H1 (cell line): ENCODE data around the gene BCAS4. TPM values are rescaled to one million over a fixed set of nuclear protein-coding genes. Genes with fewer than 3 reads are reported as not detected.

ENCODE experiments used
- CTCF ChIA-PET: fragments of 300-600 bp; sonication (Branson Sonifier 250); formaldehyde crosslinking; loops from one replicate; lab custom pipeline; 2021; ENCODE audit not compliant: partially characterized antibody; lab: Charles Lee
- POLR2A ChIA-PET: fragments of 300-600 bp; sonication (Branson Sonifier 250); formaldehyde crosslinking; loops from one replicate; lab custom pipeline; 2021; ENCODE audit warnings: inconsistent platforms; ENCODE audit not compliant: partially characterized antibody; lab: Charles Lee
- DNase-seq, 2 experiments: peaks; one replicate each; pipeline versions ENCODE4 v3.0.0 to v3.0.0-alpha.2; 2010 to 2022; ENCODE audit warnings: low spot score in 2 of 2, low read depth in 1 of 2, mixed read lengths in 1 of 2
- FAIRE-seq: peaks from 2 replicates; lab custom pipeline; 2011; peaks lifted over from hg19 to GRCh38; lab: Jason Lieb, UNC
- H2AFZ ChIP-seq: 2 replicates; pipeline ENCODE4 v1.8.1; 2012; ENCODE audit warnings: low read length, inconsistent platforms
- H2AK5ac ChIP-seq: 2 replicates; pipeline ENCODE4 v1.6.1; 2013; ENCODE audit warnings: low read depth, low read length
- H2BK120ac ChIP-seq: replicated peaks from 2 replicates; pipeline ENCODE3; 2013; ENCODE audit warnings: low read depth, low read length, inconsistent platforms
- H2BK12ac ChIP-seq: 2 replicates; pipeline ENCODE4 v1.6.1; 2013; ENCODE audit warnings: low read depth, low read length
- H2BK15ac ChIP-seq: 2 replicates; pipeline ENCODE4 v1.6.1; 2013; ENCODE audit warnings: low read length
- H2BK20ac ChIP-seq: 2 replicates; pipeline ENCODE4 v1.6.1; 2013; ENCODE audit warnings: low read length
- H2BK5ac ChIP-seq: 2 replicates; pipeline ENCODE4 v1.6.1; 2013; ENCODE audit warnings: low read depth, low read length
- H3K14ac ChIP-seq: 2 replicates; pipeline ENCODE4 v1.6.1; 2013; ENCODE audit warnings: inconsistent platforms; ENCODE audit not compliant: insufficient read length
- H3K18ac ChIP-seq: 2 replicates; pipeline ENCODE4 v1.6.1; 2013; ENCODE audit warnings: low read length; ENCODE audit errors: extremely low read depth
- H3K23ac ChIP-seq: 2 replicates; pipeline ENCODE4 v1.6.1; 2013; ENCODE audit warnings: inconsistent platforms; ENCODE audit not compliant: insufficient read length
- H3K23me2 ChIP-seq: 2 replicates; pipeline ENCODE4 v1.6.1; 2013; ENCODE audit warnings: low read depth, low read length
- H3K27ac ChIP-seq: 2 replicates; pipeline ENCODE4 v1.6.1; 2011; ENCODE audit warnings: low read depth, low read length, inconsistent platforms
- H3K27me3 ChIP-seq, 4 experiments: replicated peaks in 1 of 4; 1 replicate in 1 of 4; 2 replicates in 3 of 4; pipeline versions ENCODE4 v1.6.1 to v1.8.1; 2011 to 2013; ENCODE audit warnings: low read length in 3 of 4, mild to moderate bottlenecking in 3 of 4, inconsistent platforms in 2 of 4, mixed read lengths in 2 of 4, moderate library complexity in 1 of 4; ENCODE audit not compliant: control insufficient read depth in 3 of 4, insufficient read depth in 3 of 4; ENCODE audit errors: extremely low read depth in 1 of 4
- H3K36me3 ChIP-seq, 4 experiments: 2 replicates each; pipeline versions ENCODE4 v1.6.1 to v1.8.1; 2011 to 2013; ENCODE audit warnings: mild to moderate bottlenecking in 4 of 4, low read length in 3 of 4, moderate library complexity in 2 of 4, control low read depth in 1 of 4, inconsistent platforms in 1 of 4; ENCODE audit not compliant: insufficient read depth in 4 of 4, control insufficient read depth in 2 of 4
- H3K4ac ChIP-seq: replicated peaks from 2 replicates; pipeline ENCODE3; 2013; ENCODE audit warnings: low read length, low read depth, mixed read lengths, inconsistent platforms; ENCODE audit not compliant: insufficient read length
- H3K4me1 ChIP-seq, 4 experiments: replicated peaks in 1 of 4; 1 replicate in 1 of 4; 2 replicates in 3 of 4; pipeline versions ENCODE4 v1.6.1 to v1.8.1; 2011 to 2013; ENCODE audit warnings: low read length in 3 of 4, inconsistent platforms in 2 of 4, mixed read lengths in 1 of 4; ENCODE audit not compliant: insufficient read depth in 4 of 4, control insufficient read depth in 3 of 4
- H3K4me2 ChIP-seq, 2 experiments: 2 replicates each; pipeline versions ENCODE4 v1.6.1 to v1.8.1; 2011 to 2013; ENCODE audit warnings: low read depth in 2 of 2, low read length in 2 of 2, control low read depth in 1 of 2, inconsistent platforms in 1 of 2, mild to moderate bottlenecking in 1 of 2; ENCODE audit not compliant: insufficient read depth in 1 of 2
- H3K4me3 ChIP-seq, 4 experiments: fragments of 200-600, 300-600 bp in 1 of 4; sonication (generic), shearing (Covaris generic), sonication (Bioruptor Twin) in 1 of 4; 2 replicates each; pipeline versions ENCODE4 v1.5.1 to v1.8.1; 2011 to 2016; ENCODE audit warnings: low read length in 4 of 4, low read depth in 3 of 4, control low read depth in 2 of 4, inconsistent platforms in 2 of 4, mild to moderate bottlenecking in 2 of 4, mixed read lengths in 1 of 4, moderate library complexity in 1 of 4; ENCODE audit not compliant: insufficient read depth in 2 of 4; ENCODE audit errors: extremely low read depth in 1 of 4
- H3K56ac ChIP-seq: replicated peaks from 2 replicates; pipeline ENCODE3; 2013; ENCODE audit warnings: low read depth, mild to moderate bottlenecking, mixed read lengths, low read length, inconsistent platforms; ENCODE audit not compliant: insufficient read length
- H3K79me1 ChIP-seq: 2 replicates; pipeline ENCODE4 v1.6.1; 2013; ENCODE audit warnings: low read depth, low read length, control low read depth
- H3K79me2 ChIP-seq, 2 experiments: 2 replicates each; pipeline versions ENCODE4 v1.6.1 to v1.8.1; 2012 to 2013; ENCODE audit warnings: low read length in 2 of 2, mild to moderate bottlenecking in 2 of 2, inconsistent platforms in 1 of 2; ENCODE audit not compliant: insufficient read depth in 2 of 2, control insufficient read depth in 1 of 2
- H3K9ac ChIP-seq, 4 experiments: replicated peaks in 1 of 4; 1 replicate in 1 of 4; 2 replicates in 3 of 4; pipeline versions ENCODE4 v1.6.1 to v1.8.1; 2011 to 2013; ENCODE audit warnings: low read depth in 3 of 4, low read length in 3 of 4, control low read depth in 2 of 4, mild to moderate bottlenecking in 2 of 4, moderate library complexity in 2 of 4, inconsistent platforms in 1 of 4; ENCODE audit errors: extremely low read depth in 1 of 4
- H3K9me3 ChIP-seq, 2 experiments: 2 replicates each; pipeline versions ENCODE4 v1.6.1 to v1.8.1; 2012 to 2013; ENCODE audit warnings: mild to moderate bottlenecking in 2 of 2, moderate library complexity in 2 of 2, control low read depth in 1 of 2, inconsistent platforms in 1 of 2, low read depth in 1 of 2, low read length in 1 of 2, mixed read lengths in 1 of 2; ENCODE audit not compliant: insufficient read depth in 2 of 2
- H4K20me1 ChIP-seq, 2 experiments: replicated peaks in 1 of 2; 2 replicates each; pipeline versions ENCODE3 to v1.8.1; 2011 to 2013; ENCODE audit warnings: inconsistent platforms in 2 of 2, low read length in 2 of 2, mild to moderate bottlenecking in 1 of 2; ENCODE audit not compliant: insufficient read depth in 2 of 2, control insufficient read depth in 1 of 2
- H4K5ac ChIP-seq: 2 replicates; pipeline ENCODE4 v1.6.1; 2013; ENCODE audit warnings: low read length, low read depth, mixed read lengths, inconsistent platforms; ENCODE audit not compliant: insufficient read length
- H4K8ac ChIP-seq: 2 replicates; pipeline ENCODE4 v1.8.0; 2013; ENCODE audit warnings: mild to moderate bottlenecking, moderate library complexity, low read length, inconsistent platforms; ENCODE audit not compliant: insufficient read depth; ENCODE audit errors: extremely low read depth
- H4K91ac ChIP-seq: replicated peaks from 2 replicates; pipeline ENCODE3; 2013; ENCODE audit warnings: low read length, mixed read lengths, inconsistent platforms; ENCODE audit not compliant: insufficient read length
- BACH1 ChIP-seq: IDR thresholded peaks from 2 replicates; pipeline ENCODE4 v1.6.1; 2012; ENCODE audit warnings: low read length, improper control_type of control experiment
- FOSL1 ChIP-seq: IDR thresholded peaks from 2 replicates; pipeline ENCODE4 v1.6.1; 2011; ENCODE audit warnings: mild to moderate bottlenecking, low read depth, low read length, moderate library complexity; ENCODE audit not compliant: insufficient read depth
- SIX5 ChIP-seq: IDR thresholded peaks from 2 replicates; pipeline ENCODE4 v1.6.1; 2011; ENCODE audit warnings: mild to moderate bottlenecking, low read depth, low read length
- SRF ChIP-seq: IDR thresholded peaks from 2 replicates; pipeline ENCODE4 v1.6.1; 2011; ENCODE audit warnings: mild to moderate bottlenecking, low read depth, low read length, moderate library complexity
- WGBS, 2 experiments: shearing (Covaris generic) in 1 of 2; methylation state at CpG; one replicate each; pipeline versions ENCODE4 v1.1.6 to v1.1.7; 2013 to 2015; ENCODE audit warnings: low lambda C conversion rate in 2 of 2, mixed read lengths in 2 of 2, inconsistent platforms in 1 of 2, low coverage in 1 of 2, missing lambda C conversion rate in 1 of 2; ENCODE audit not compliant: insufficient replicate concordance in 2 of 2, insufficient coverage in 1 of 2, insufficient read length in 1 of 2; ENCODE audit errors: extremely low coverage in 1 of 2, missing lambda C conversion rate in 1 of 2; 5-methylcytosine and 5-hydroxymethylcytosine counted together
- polyA plus RNA-seq, 7 experiments: library from polyadenylated mRNA; depleted of rRNA in 3 of 7; stranded (reverse) in 5 of 7; unstranded in 2 of 7; fragments of >200 nt in 5 of 7; fragments of 200-250 nt in 2 of 7; gene quantifications; 1 replicate in 5 of 7; 2 replicates in 1 of 7; 4 replicates in 1 of 7; pipeline versions ENCODE4 v1.2.1 to v1.2.3, GENCODE V29; 2011 to 2013; ENCODE audit warnings: missing spikeins in 2 of 7, mixed read lengths in 2 of 7
- total RNA-seq: library from RNA; stranded (reverse); fragmentation: NEBNext Ultra II Directional; extraction: Animal tissue kit (Norgen Biotek cat#: 25700); gene quantifications from 2 replicates; pipeline ENCODE4 v1.2.1, GENCODE V29; 2021

Gene BCAS4
- total and polyA plus RNA-seq, 2 of the 8 experiments (the other 6 are each of a cell fraction or from before 2014, with no cell fraction given) = 21.2 to 23.6 TPM

DNA sequence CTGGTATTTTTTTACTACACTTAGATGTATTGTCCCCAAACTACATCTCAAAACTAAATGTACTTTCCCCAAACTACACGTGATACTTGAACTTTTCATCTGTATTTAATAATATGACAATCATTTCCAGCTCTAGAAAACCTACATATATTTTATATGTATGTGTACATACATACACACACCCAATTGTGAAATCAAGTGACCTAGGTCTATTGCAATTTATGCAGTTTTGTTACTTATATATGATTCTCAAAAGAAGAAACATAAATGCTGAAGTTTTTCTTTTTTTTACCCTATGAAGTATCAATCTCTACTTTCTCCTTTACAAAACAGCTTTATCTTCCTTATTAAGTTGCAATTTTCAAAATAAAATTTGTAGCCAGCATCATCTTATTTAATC, 131.7 kb downstream of the BCAS4 start:
- Histone ChIP-seq H3K4me2 (no peak overlapping the region), H4K5ac (no peak overlapping the region), H3K14ac (no peak overlapping the region), H3K27me3 (no peaks in the 10 kb centered on the region), H3K4ac (no peak overlapping the region), H2AK5ac (no peak overlapping the region), H3K23ac (no peak overlapping the region), H4K20me1 (peaks cover 37 to 57% of the 10 kb centered on the region in 2 experiments), H3K27ac (no peak overlapping the region), H2BK5ac (no peak overlapping the region), H3K9ac (no peak overlapping the region), H3K9me3 (no peaks in the 10 kb centered on the region), H3K4me1 (peaks cover 4 to 18% (median 8%) of the 10 kb centered on the region in 4 experiments; a peak in 6 of 7 replicates), H3K18ac (no peak overlapping the region), H2BK120ac (no peak overlapping the region), H3K79me1 (peaks cover 2% of the 10 kb centered on the region; the same call in 1 of the 2 replicates), H3K79me2 (peaks cover 73 to 89% of the 10 kb centered on the region in 2 experiments), H3K4me3 (peak overlapping the region in 1 of 4 experiments; percentile 91; a peak in 1 of 8 replicates), H2BK15ac (no peak overlapping the region), H2BK20ac (no peak overlapping the region), H3K36me3 (peaks cover 7 to 61% (median 14%) of the 10 kb centered on the region in 4 experiments; a peak in 7 of 8 replicates), H3K56ac (no peak overlapping the region), H4K91ac (no peak overlapping the region), H2BK12ac (no peak overlapping the region), H3K23me2 (peaks cover 4% of the 10 kb centered on the region; the same call in 1 of the 2 replicates), H4K8ac (no peak overlapping the region), H2AFZ (no peak overlapping the region)
- TF ChIP-seq SIX5 (no peak), FOSL1 (no peak), SRF (no peak), BACH1 (no peak)
- DNase-seq (no peak), FAIRE-seq (no peak)
- CTCF ChIA-PET = interaction anchor here (0.8 to 2.5 kb wide), 3 partner anchors 10 to 136 kb away, joined by 3 to 8 read pairs (median 4); no protein-coding TSS in a partner anchor
- 78% methylated on average over 1 of the region's 1 CpG; no CpG with 5 or more reads in 1 of the 2 experiments for WGBS, 2 experiments
- POLR2A ChIA-PET = interaction anchor here (0.7 to 13.9 kb wide), 7 partner anchors 15 to 132 kb away, joined by 3 to 206 read pairs (median 4); partner anchors contain the start of gene BCAS4
